H1 (cell line): ENCODE results near the gene HAO1. TPM values are rescaled to one million over a fixed set of nuclear protein-coding genes. Genes with fewer than 3 reads are reported as not detected.

Experiments used
- CTCF ChIA-PET: fragments of 300-600 bp; sonication (Branson Sonifier 250); formaldehyde crosslinking; loops from one replicate; lab custom pipeline; 2021; ENCODE audit not compliant: partially characterized antibody; lab: Charles Lee
- POLR2A ChIA-PET: fragments of 300-600 bp; sonication (Branson Sonifier 250); formaldehyde crosslinking; loops from one replicate; lab custom pipeline; 2021; ENCODE audit warnings: inconsistent platforms; ENCODE audit not compliant: partially characterized antibody; lab: Charles Lee
- DNase-seq, 2 experiments: peaks; one replicate each; pipeline versions ENCODE4 v3.0.0 to v3.0.0-alpha.2; 2010 to 2022; ENCODE audit warnings: low spot score in 2 of 2, low read depth in 1 of 2, mixed read lengths in 1 of 2
- FAIRE-seq: peaks from 2 replicates; lab custom pipeline; 2011; peaks lifted over from hg19 to GRCh38; lab: Jason Lieb, UNC
- H2AFZ ChIP-seq: 2 replicates; pipeline ENCODE4 v1.8.1; 2012; ENCODE audit warnings: low read length, inconsistent platforms
- H2AK5ac ChIP-seq: 2 replicates; pipeline ENCODE4 v1.6.1; 2013; ENCODE audit warnings: low read depth, low read length
- H2BK120ac ChIP-seq: replicated peaks from 2 replicates; pipeline ENCODE3; 2013; ENCODE audit warnings: low read depth, low read length, inconsistent platforms
- H2BK12ac ChIP-seq: 2 replicates; pipeline ENCODE4 v1.6.1; 2013; ENCODE audit warnings: low read depth, low read length
- H2BK15ac ChIP-seq: 2 replicates; pipeline ENCODE4 v1.6.1; 2013; ENCODE audit warnings: low read length
- H2BK20ac ChIP-seq: 2 replicates; pipeline ENCODE4 v1.6.1; 2013; ENCODE audit warnings: low read length
- H2BK5ac ChIP-seq: 2 replicates; pipeline ENCODE4 v1.6.1; 2013; ENCODE audit warnings: low read depth, low read length
- H3K14ac ChIP-seq: 2 replicates; pipeline ENCODE4 v1.6.1; 2013; ENCODE audit warnings: inconsistent platforms; ENCODE audit not compliant: insufficient read length
- H3K18ac ChIP-seq: 2 replicates; pipeline ENCODE4 v1.6.1; 2013; ENCODE audit warnings: low read length; ENCODE audit errors: extremely low read depth
- H3K23ac ChIP-seq: 2 replicates; pipeline ENCODE4 v1.6.1; 2013; ENCODE audit warnings: inconsistent platforms; ENCODE audit not compliant: insufficient read length
- H3K23me2 ChIP-seq: 2 replicates; pipeline ENCODE4 v1.6.1; 2013; ENCODE audit warnings: low read depth, low read length
- H3K27ac ChIP-seq: 2 replicates; pipeline ENCODE4 v1.6.1; 2011; ENCODE audit warnings: low read depth, low read length, inconsistent platforms
- H3K27me3 ChIP-seq, 4 experiments: replicated peaks in 1 of 4; 1 replicate in 1 of 4; 2 replicates in 3 of 4; pipeline versions ENCODE4 v1.6.1 to v1.8.1; 2011 to 2013; ENCODE audit warnings: low read length in 3 of 4, mild to moderate bottlenecking in 3 of 4, inconsistent platforms in 2 of 4, mixed read lengths in 2 of 4, moderate library complexity in 1 of 4; ENCODE audit not compliant: control insufficient read depth in 3 of 4, insufficient read depth in 3 of 4; ENCODE audit errors: extremely low read depth in 1 of 4
- H3K36me3 ChIP-seq, 4 experiments: 2 replicates each; pipeline versions ENCODE4 v1.6.1 to v1.8.1; 2011 to 2013; ENCODE audit warnings: mild to moderate bottlenecking in 4 of 4, low read length in 3 of 4, moderate library complexity in 2 of 4, control low read depth in 1 of 4, inconsistent platforms in 1 of 4; ENCODE audit not compliant: insufficient read depth in 4 of 4, control insufficient read depth in 2 of 4
- H3K4ac ChIP-seq: replicated peaks from 2 replicates; pipeline ENCODE3; 2013; ENCODE audit warnings: low read length, low read depth, mixed read lengths, inconsistent platforms; ENCODE audit not compliant: insufficient read length
- H3K4me1 ChIP-seq, 4 experiments: replicated peaks in 1 of 4; 1 replicate in 1 of 4; 2 replicates in 3 of 4; pipeline versions ENCODE4 v1.6.1 to v1.8.1; 2011 to 2013; ENCODE audit warnings: low read length in 3 of 4, inconsistent platforms in 2 of 4, mixed read lengths in 1 of 4; ENCODE audit not compliant: insufficient read depth in 4 of 4, control insufficient read depth in 3 of 4
- H3K4me2 ChIP-seq, 2 experiments: 2 replicates each; pipeline versions ENCODE4 v1.6.1 to v1.8.1; 2011 to 2013; ENCODE audit warnings: low read depth in 2 of 2, low read length in 2 of 2, control low read depth in 1 of 2, inconsistent platforms in 1 of 2, mild to moderate bottlenecking in 1 of 2; ENCODE audit not compliant: insufficient read depth in 1 of 2
- H3K4me3 ChIP-seq, 4 experiments: fragments of 200-600, 300-600 bp in 1 of 4; sonication (generic), shearing (Covaris generic), sonication (Bioruptor Twin) in 1 of 4; 2 replicates each; pipeline versions ENCODE4 v1.5.1 to v1.8.1; 2011 to 2016; ENCODE audit warnings: low read length in 4 of 4, low read depth in 3 of 4, control low read depth in 2 of 4, inconsistent platforms in 2 of 4, mild to moderate bottlenecking in 2 of 4, mixed read lengths in 1 of 4, moderate library complexity in 1 of 4; ENCODE audit not compliant: insufficient read depth in 2 of 4; ENCODE audit errors: extremely low read depth in 1 of 4
- H3K56ac ChIP-seq: replicated peaks from 2 replicates; pipeline ENCODE3; 2013; ENCODE audit warnings: low read depth, mild to moderate bottlenecking, mixed read lengths, low read length, inconsistent platforms; ENCODE audit not compliant: insufficient read length
- H3K79me1 ChIP-seq: 2 replicates; pipeline ENCODE4 v1.6.1; 2013; ENCODE audit warnings: low read depth, low read length, control low read depth
- H3K79me2 ChIP-seq, 2 experiments: 2 replicates each; pipeline versions ENCODE4 v1.6.1 to v1.8.1; 2012 to 2013; ENCODE audit warnings: low read length in 2 of 2, mild to moderate bottlenecking in 2 of 2, inconsistent platforms in 1 of 2; ENCODE audit not compliant: insufficient read depth in 2 of 2, control insufficient read depth in 1 of 2
- H3K9ac ChIP-seq, 4 experiments: replicated peaks in 1 of 4; 1 replicate in 1 of 4; 2 replicates in 3 of 4; pipeline versions ENCODE4 v1.6.1 to v1.8.1; 2011 to 2013; ENCODE audit warnings: low read depth in 3 of 4, low read length in 3 of 4, control low read depth in 2 of 4, mild to moderate bottlenecking in 2 of 4, moderate library complexity in 2 of 4, inconsistent platforms in 1 of 4; ENCODE audit errors: extremely low read depth in 1 of 4
- H3K9me3 ChIP-seq, 2 experiments: 2 replicates each; pipeline versions ENCODE4 v1.6.1 to v1.8.1; 2012 to 2013; ENCODE audit warnings: mild to moderate bottlenecking in 2 of 2, moderate library complexity in 2 of 2, control low read depth in 1 of 2, inconsistent platforms in 1 of 2, low read depth in 1 of 2, low read length in 1 of 2, mixed read lengths in 1 of 2; ENCODE audit not compliant: insufficient read depth in 2 of 2
- H4K20me1 ChIP-seq, 2 experiments: replicated peaks in 1 of 2; 2 replicates each; pipeline versions ENCODE3 to v1.8.1; 2011 to 2013; ENCODE audit warnings: inconsistent platforms in 2 of 2, low read length in 2 of 2, mild to moderate bottlenecking in 1 of 2; ENCODE audit not compliant: insufficient read depth in 2 of 2, control insufficient read depth in 1 of 2
- H4K5ac ChIP-seq: 2 replicates; pipeline ENCODE4 v1.6.1; 2013; ENCODE audit warnings: low read length, low read depth, mixed read lengths, inconsistent platforms; ENCODE audit not compliant: insufficient read length
- H4K8ac ChIP-seq: 2 replicates; pipeline ENCODE4 v1.8.0; 2013; ENCODE audit warnings: mild to moderate bottlenecking, moderate library complexity, low read length, inconsistent platforms; ENCODE audit not compliant: insufficient read depth; ENCODE audit errors: extremely low read depth
- H4K91ac ChIP-seq: replicated peaks from 2 replicates; pipeline ENCODE3; 2013; ENCODE audit warnings: low read length, mixed read lengths, inconsistent platforms; ENCODE audit not compliant: insufficient read length
- ASH2L ChIP-seq: fragments of 200-600, 300-600 bp; sonication (generic); IDR thresholded peaks from one replicate; pipeline ENCODE4 v1.7.1; 2017; ENCODE audit warnings: low read length
- BRCA1 ChIP-seq: IDR thresholded peaks from 2 replicates; pipeline ENCODE4 v1.6.1; 2012; ENCODE audit warnings: low read depth, low read length, improper control_type of control experiment
- CHD2 ChIP-seq: IDR thresholded peaks from 2 replicates; pipeline ENCODE4 v1.6.1; 2012; ENCODE audit warnings: low read length, improper control_type of control experiment
- CREB1 ChIP-seq: IDR thresholded peaks from 2 replicates; pipeline ENCODE4 v1.6.1; 2012; ENCODE audit warnings: inconsistent platforms
- EZH2 ChIP-seq: fragments of 200-600 bp; sonication (generic); IDR thresholded peaks from 2 replicates; pipeline ENCODE4 v1.7.1; 2012; ENCODE audit warnings: low read depth, mild to moderate bottlenecking, moderate library complexity, low read length, inconsistent platforms; ENCODE audit not compliant: severe bottlenecking
- HDAC6 ChIP-seq: IDR thresholded peaks from one replicate; pipeline ENCODE4 v1.7.1; 2012; ENCODE audit warnings: low read depth, mild to moderate bottlenecking, inconsistent platforms, low read length, moderate library complexity
- JUN ChIP-seq: IDR thresholded peaks from 2 replicates; pipeline ENCODE4 v1.6.1; 2011; ENCODE audit warnings: low read depth, mild to moderate bottlenecking, improper control_type of control experiment, low read length
- KDM1A ChIP-seq: fragments of 200-600, 300-600 bp; sonication (generic); IDR thresholded peaks from 2 replicates; pipeline ENCODE4 v1.7.1; 2016; ENCODE audit warnings: mild to moderate bottlenecking, low read length, borderline replicate concordance
- SP1 ChIP-seq: IDR thresholded peaks from 2 replicates; pipeline ENCODE4 v1.6.1; 2011; ENCODE audit warnings: low read depth, low read length
- SP2 ChIP-seq: IDR thresholded peaks from 2 replicates; pipeline ENCODE4 v1.6.1; 2012; ENCODE audit warnings: mild to moderate bottlenecking, low read length, inconsistent platforms
- TBP ChIP-seq: IDR thresholded peaks from 2 replicates; pipeline ENCODE4 v1.6.1; 2011; ENCODE audit warnings: low read depth, low read length, improper control_type of control experiment
- TCF12 ChIP-seq: IDR thresholded peaks from 2 replicates; pipeline ENCODE4 v1.6.1; 2011; ENCODE audit warnings: low read depth, mild to moderate bottlenecking, low read length
- WGBS, 2 experiments: shearing (Covaris generic) in 1 of 2; methylation state at CpG; one replicate each; pipeline versions ENCODE4 v1.1.6 to v1.1.7; 2013 to 2015; ENCODE audit warnings: low lambda C conversion rate in 2 of 2, mixed read lengths in 2 of 2, inconsistent platforms in 1 of 2, low coverage in 1 of 2, missing lambda C conversion rate in 1 of 2; ENCODE audit not compliant: insufficient replicate concordance in 2 of 2, insufficient coverage in 1 of 2, insufficient read length in 1 of 2; ENCODE audit errors: extremely low coverage in 1 of 2, missing lambda C conversion rate in 1 of 2; 5-methylcytosine and 5-hydroxymethylcytosine counted together
- polyA plus RNA-seq, 7 experiments: library from polyadenylated mRNA; depleted of rRNA in 3 of 7; stranded (reverse) in 5 of 7; unstranded in 2 of 7; fragments of >200 nt in 5 of 7; fragments of 200-250 nt in 2 of 7; gene quantifications; 1 replicate in 5 of 7; 2 replicates in 1 of 7; 4 replicates in 1 of 7; pipeline versions ENCODE4 v1.2.1 to v1.2.3, GENCODE V29; 2011 to 2013; ENCODE audit warnings: missing spikeins in 2 of 7, mixed read lengths in 2 of 7
- total RNA-seq: library from RNA; stranded (reverse); fragmentation: NEBNext Ultra II Directional; extraction: Animal tissue kit (Norgen Biotek cat#: 25700); gene quantifications from 2 replicates; pipeline ENCODE4 v1.2.1, GENCODE V29; 2021
- TF ChIP-seq, protein P1 (sequence below): IDR thresholded peaks from 2 replicates; pipeline ENCODE4 v1.6.1; 2012; ENCODE audit warnings: low read length, inconsistent platforms
- TF ChIP-seq, protein P2 (sequence below): IDR thresholded peaks from 2 replicates; pipeline ENCODE4 v1.6.1; 2012; ENCODE audit warnings: inconsistent platforms

The HAO1 gene
- total and polyA plus RNA-seq, 2 of the 8 experiments (the other 6 are each of a cell fraction or from before 2014, with no cell fraction given), result not detected

DNA sequence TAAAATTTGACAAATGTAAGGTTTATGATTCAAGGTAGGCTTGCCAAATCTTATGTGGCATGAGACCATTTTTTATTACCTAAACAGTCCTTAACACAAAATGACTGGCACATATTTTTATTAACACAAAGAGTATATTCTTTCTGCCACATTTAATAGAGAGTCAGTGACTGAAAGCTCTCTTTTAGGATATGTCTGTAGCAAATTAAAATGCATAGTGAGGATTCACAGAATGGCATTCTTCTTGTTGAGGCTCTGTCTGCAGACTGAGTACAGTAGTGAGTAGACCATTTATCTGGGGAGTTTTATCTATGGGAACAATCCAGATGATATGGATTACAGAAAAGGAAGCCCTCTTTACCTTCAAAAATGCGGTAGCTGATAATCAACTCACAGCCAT lies 56.5 kb downstream of the HAO1 start:
- no peak for DNase-seq
- POLR2A ChIA-PET, result no interaction called here
- no peak for TF ChIP-seq CREB1
- no peak for TF ChIP-seq TCF12
- no peak for TF ChIP-seq BRCA1
- TF ChIP-seq SP1, result no peak
- no peak for TF ChIP-seq ASH2L
- no peak for TF ChIP-seq HDAC6
- TF ChIP-seq, protein P1, sequence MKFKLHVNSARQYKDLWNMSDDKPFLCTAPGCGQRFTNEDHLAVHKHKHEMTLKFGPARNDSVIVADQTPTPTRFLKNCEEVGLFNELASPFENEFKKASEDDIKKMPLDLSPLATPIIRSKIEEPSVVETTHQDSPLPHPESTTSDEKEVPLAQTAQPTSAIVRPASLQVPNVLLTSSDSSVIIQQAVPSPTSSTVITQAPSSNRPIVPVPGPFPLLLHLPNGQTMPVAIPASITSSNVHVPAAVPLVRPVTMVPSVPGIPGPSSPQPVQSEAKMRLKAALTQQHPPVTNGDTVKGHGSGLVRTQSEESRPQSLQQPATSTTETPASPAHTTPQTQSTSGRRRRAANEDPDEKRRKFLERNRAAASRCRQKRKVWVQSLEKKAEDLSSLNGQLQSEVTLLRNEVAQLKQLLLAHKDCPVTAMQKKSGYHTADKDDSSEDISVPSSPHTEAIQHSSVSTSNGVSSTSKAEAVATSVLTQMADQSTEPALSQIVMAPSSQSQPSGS, result no peak
- TF ChIP-seq EZH2, result no peak
- no peak for TF ChIP-seq TBP
- no peak for TF ChIP-seq CHD2
- TF ChIP-seq JUN, result no peak
- TF ChIP-seq, protein P2, sequence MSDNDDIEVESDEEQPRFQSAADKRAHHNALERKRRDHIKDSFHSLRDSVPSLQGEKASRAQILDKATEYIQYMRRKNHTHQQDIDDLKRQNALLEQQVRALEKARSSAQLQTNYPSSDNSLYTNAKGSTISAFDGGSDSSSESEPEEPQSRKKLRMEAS, result no peak
- TF ChIP-seq SP2, result no peak
- no peak for TF ChIP-seq KDM1A

More for the DNA sequence above, 56.5 kb downstream of the HAO1 start:
- Histone ChIP-seq H2BK12ac (no peak overlapping the region), H3K23ac (no peak overlapping the region), H2BK5ac (no peak overlapping the region), H3K23me2 (no peaks in the 10 kb centered on the region), H4K91ac (no peak overlapping the region), H2BK15ac (no peak overlapping the region), H3K27me3 (no peaks in the 10 kb centered on the region), H3K9ac (no peak overlapping the region), H3K4ac (no peak overlapping the region), H3K14ac (no peak overlapping the region), H3K56ac (no peak overlapping the region), H3K4me1 (no peaks in the 10 kb centered on the region), H3K9me3 (no peaks in the 10 kb centered on the region), H4K8ac (no peak overlapping the region; the same call in 1 of the 2 replicates), H4K5ac (no peak overlapping the region), H3K4me2 (no peak overlapping the region), H3K79me1 (no peaks in the 10 kb centered on the region), H3K27ac (no peak overlapping the region), H2AFZ (no peak overlapping the region), H3K18ac (no peak overlapping the region), H3K79me2 (no peaks in the 10 kb centered on the region), H2AK5ac (no peak overlapping the region), H2BK20ac (no peak overlapping the region), H3K36me3 (no peaks in the 10 kb centered on the region), H3K4me3 (no peak overlapping the region), H2BK120ac (no peak overlapping the region), H4K20me1 (no peaks in the 10 kb centered on the region)
- 100% methylated on average over 1 of the region's 1 CpG; no CpG with 5 or more reads in 1 of the 2 experiments for WGBS, 2 experiments
- CTCF ChIA-PET, result interaction anchor here (2.2 kb wide), 1 partner anchor 24 kb away, joined by 9 read pairs; no protein-coding TSS in a partner anchor
- FAIRE-seq, result no peak
